ENCODE results near the gene KISS1.

KISS1 gene

GRCh38 chr1:204201348-204202040 lies 5.2 kb upstream of the KISS1 start:
- no peak overlapping the region for H3K27ac ChIP-seq
- no peak for TF ChIP-seq CTCF (IDR thresholded peaks at IDR 0.05)
- H3K36me3 ChIP-seq: no peaks in the 10 kb centered on the region
- intact Hi-C loops (cut with DNase I; ENCODE audit: low total_unique reads): no loop called here
- DNase-seq: peak in 1 of 2 donors; percentile 57
- H3K9me3 ChIP-seq: no peaks in the 10 kb centered on the region
- H3K4me1 ChIP-seq: no peaks in the 10 kb centered on the region
- no peak overlapping the region for H3K4me3 ChIP-seq
- peaks cover 0 to 68% of the 10 kb centered on the region in 2 donors for H3K27me3 ChIP-seq

DNA sequence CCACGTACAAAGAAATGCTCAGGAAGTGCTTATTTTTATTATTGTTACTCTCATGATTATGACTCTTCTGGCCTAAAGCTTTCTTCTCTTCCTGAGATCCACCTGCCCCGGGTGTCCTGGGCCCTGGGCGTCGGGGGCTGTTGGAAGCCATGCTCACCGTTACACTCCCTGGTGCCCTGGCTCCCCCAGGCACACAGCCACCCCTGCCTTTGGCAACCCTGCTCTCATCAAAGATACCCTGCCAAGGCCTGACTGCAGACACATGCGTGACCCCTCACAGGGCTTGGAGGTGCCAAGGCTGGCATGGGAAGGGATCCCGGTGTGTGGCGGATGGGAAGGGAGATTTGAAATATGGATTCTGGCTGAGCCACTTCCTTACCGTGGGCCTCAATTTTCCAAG lies 3.3 kb upstream of the KISS1 start:
- no peaks in the 10 kb centered on the region for H3K4me1 ChIP-seq
- peak in 1 of 2 donors; percentile 20 for DNase-seq
- TF ChIP-seq CTCF (IDR thresholded peaks at IDR 0.05): no peak
- no peaks in the 10 kb centered on the region for H3K36me3 ChIP-seq
- H3K27me3 ChIP-seq: peaks cover 0 to 79% of the 10 kb centered on the region in 2 donors
- H3K9me3 ChIP-seq: no peaks in the 10 kb centered on the region
- intact Hi-C loops (cut with DNase I; ENCODE audit: low total_unique reads): no loop called here
- no peak overlapping the region for H3K4me3 ChIP-seq
- H3K27ac ChIP-seq: no peak overlapping the region

DNA sequence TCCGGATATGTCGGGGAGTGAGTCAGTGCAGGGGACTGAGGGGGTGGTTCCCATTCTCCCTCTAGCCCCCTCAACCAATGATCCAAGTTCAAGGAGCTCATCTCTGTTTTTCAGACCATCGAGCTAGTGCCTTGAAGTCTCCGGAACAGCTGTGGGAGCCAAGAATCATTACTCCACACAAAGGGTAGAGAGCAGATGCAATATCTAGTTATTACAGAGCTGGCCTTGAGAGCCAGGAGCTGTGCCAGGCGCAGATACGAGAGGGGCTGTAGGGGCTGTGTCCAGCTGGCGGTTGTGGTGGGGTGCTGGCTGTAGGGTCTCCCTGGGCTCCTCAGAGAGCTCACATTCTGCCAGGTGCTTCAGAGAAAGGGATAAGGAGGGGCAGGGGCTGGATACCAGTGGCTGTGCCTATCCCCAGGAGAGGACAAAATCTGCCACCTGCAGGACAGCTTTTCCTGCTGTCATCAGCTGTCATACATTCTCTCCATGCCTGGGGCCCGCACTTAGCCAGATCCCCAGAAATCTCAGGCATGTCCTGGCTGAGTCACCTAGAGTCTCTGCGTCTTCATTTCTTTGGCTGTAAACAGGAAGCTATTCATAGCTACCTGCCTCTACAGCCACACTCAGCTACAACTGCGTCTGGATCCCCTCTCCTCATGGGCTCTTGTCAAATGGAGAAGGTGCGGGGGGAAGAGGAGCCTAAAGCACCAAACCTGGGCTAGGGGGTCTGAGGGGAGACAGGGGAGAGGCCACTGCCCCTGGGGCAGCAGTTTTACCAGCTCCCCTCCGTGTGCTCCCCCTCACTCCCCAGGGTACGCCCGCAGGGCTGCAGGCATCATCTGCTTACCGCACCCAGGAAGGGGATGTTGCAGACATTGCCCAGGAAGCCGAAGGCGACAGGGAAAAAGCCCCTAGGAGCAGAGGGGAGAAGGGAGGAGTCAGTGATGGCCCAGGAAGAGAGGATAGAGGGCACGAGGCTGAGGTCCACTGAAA lies 2.4 kb upstream of the KISS1 start:
- no peaks in the 10 kb centered on the region for H3K4me1 ChIP-seq
- H3K9me3 ChIP-seq: no peaks in the 10 kb centered on the region
- peak in 1 of 2 donors; percentile 34 for DNase-seq
- H3K27me3 ChIP-seq: peaks cover 0 to 85% of the 10 kb centered on the region in 2 donors
- no peaks in the 10 kb centered on the region for H3K36me3 ChIP-seq
- TF ChIP-seq CTCF (IDR thresholded peaks at IDR 0.05): no peak
- intact Hi-C loops (cut with DNase I; ENCODE audit: low total_unique reads): no loop called here
- H3K4me3 ChIP-seq: no peak overlapping the region
- no peak overlapping the region for H3K27ac ChIP-seq

DNA sequence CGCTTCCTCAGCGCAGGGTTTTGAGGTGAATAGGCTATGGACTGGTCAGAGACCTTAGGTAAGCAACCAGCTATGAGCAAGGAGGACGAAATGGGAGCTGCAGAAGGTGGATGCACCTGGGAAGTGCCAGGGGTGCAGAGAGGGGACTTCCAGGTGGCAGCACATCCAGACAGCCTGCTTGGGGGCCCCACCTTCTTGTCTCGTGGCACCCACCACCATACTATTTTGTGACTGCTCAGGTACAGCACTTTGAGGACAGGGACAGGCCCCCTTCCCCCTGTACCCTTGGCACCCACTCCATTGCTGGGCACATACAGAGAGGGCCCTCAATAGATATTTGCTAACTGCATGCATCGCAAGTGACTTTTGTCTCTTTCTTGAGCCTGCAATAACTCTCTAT lies 777 bp upstream of the KISS1 start:
- Histone ChIP-seq H3K9me3 (no peaks in the 10 kb centered on the region), H3K27ac (no peak overlapping the region), H3K36me3 (no peaks in the 10 kb centered on the region), H3K4me3 (no peak overlapping the region), H3K4me1 (no peaks in the 10 kb centered on the region), H3K27me3 (peaks cover 0 to 80% of the 10 kb centered on the region in 2 donors)
- DNase-seq: peak in 1 of 2 donors; percentile 42
- intact Hi-C loops (cut with DNase I; ENCODE audit: low total_unique reads): no loop called here
- no peak for TF ChIP-seq CTCF (IDR thresholded peaks at IDR 0.05)

GRCh38 chr1:204194771-204195170 lies 1.5 kb downstream of the KISS1 start:
- H3K27ac ChIP-seq: no peak overlapping the region
- H3K4me3 ChIP-seq: no peak overlapping the region
- no peaks in the 10 kb centered on the region for H3K36me3 ChIP-seq
- no peaks in the 10 kb centered on the region for H3K9me3 ChIP-seq
- TF ChIP-seq CTCF (IDR thresholded peaks at IDR 0.05): no peak
- intact Hi-C loops (cut with DNase I; ENCODE audit: low total_unique reads): no loop called here
- H3K27me3 ChIP-seq: peaks cover 0 to 80% of the 10 kb centered on the region in 2 donors
- H3K4me1 ChIP-seq: peaks cover 0 to 8% (median 4%) of the 10 kb centered on the region in 4 donors
- no peak for DNase-seq

All from tibial artery (tissue), 4 donors.